Osteocyte (in vitro differentiated cells): Measurements from ENCODE around the gene DOCK2. TPM values are rescaled to one million over a fixed set of nuclear protein-coding genes. Genes with fewer than 3 reads are reported as not detected.

Experiments used
- DNase-seq: peaks from one replicate; pipeline ENCODE4 v3.0.0; 2021; ENCODE audit warnings: mixed read lengths; ENCODE audit not compliant: unreplicated experiment; ENCODE audit errors: extremely low spot score
- H3K27ac Mint-ChIP-seq: one replicate; pipeline ENCODE4 v1.8.0; 2021; ENCODE audit warnings: mild to moderate bottlenecking, mixed read lengths; ENCODE audit not compliant: unreplicated experiment
- H3K27me3 Mint-ChIP-seq: one replicate; pipeline ENCODE4 v1.8.0; 2021; ENCODE audit warnings: mixed read lengths; ENCODE audit not compliant: unreplicated experiment
- H3K36me3 Mint-ChIP-seq: one replicate; pipeline ENCODE4 v1.8.0; 2021; ENCODE audit warnings: mixed read lengths; ENCODE audit not compliant: unreplicated experiment
- H3K4me1 Mint-ChIP-seq: one replicate; pipeline ENCODE4 v1.8.0; 2021; ENCODE audit warnings: mixed read lengths; ENCODE audit not compliant: unreplicated experiment
- H3K4me3 Mint-ChIP-seq: one replicate; pipeline ENCODE4 v1.8.0; 2021; ENCODE audit warnings: mild to moderate bottlenecking, moderate library complexity, mixed read lengths; ENCODE audit not compliant: unreplicated experiment
- H3K9me3 Mint-ChIP-seq: one replicate; pipeline ENCODE4 v1.8.0; 2021; ENCODE audit warnings: mixed read lengths; ENCODE audit not compliant: unreplicated experiment
- total RNA-seq: library from RNA; stranded (reverse); gene quantifications from 2 replicates; pipeline ENCODE4 v1.2.1, GENCODE V29; 2021
- TF ChIP-seq, protein P1 (sequence below): fragments of 200-600 bp; sonication (generic); IDR thresholded peaks from 2 replicates; pipeline ENCODE4 v1.5.0; 2021; ENCODE audit warnings: antibody characterized with exemption, mild to moderate bottlenecking, moderate library complexity

Gene DOCK2
- total RNA-seq, 1 donor from 2014 or later, result 11.6 TPM

DNA sequence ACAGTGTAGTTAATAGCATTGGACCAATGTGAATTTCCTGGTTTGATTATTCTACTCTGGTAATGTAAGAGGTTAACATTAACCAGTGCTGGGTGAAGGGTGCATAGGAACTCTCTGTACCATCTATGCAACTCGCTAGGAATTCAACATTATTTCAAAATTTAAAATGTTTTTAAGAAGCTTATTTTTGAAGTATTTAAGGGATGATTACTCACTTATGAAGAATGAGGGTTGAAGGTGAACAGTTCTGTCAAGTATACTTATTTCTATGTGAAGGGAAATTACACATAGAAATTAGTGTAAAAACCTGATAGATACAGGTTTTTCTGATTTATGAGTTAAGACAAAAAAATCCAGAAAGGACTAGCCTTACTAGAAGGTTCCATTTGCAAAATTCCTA lies 177.4 kb downstream of the DOCK2 start:
- TF ChIP-seq, protein P1, sequence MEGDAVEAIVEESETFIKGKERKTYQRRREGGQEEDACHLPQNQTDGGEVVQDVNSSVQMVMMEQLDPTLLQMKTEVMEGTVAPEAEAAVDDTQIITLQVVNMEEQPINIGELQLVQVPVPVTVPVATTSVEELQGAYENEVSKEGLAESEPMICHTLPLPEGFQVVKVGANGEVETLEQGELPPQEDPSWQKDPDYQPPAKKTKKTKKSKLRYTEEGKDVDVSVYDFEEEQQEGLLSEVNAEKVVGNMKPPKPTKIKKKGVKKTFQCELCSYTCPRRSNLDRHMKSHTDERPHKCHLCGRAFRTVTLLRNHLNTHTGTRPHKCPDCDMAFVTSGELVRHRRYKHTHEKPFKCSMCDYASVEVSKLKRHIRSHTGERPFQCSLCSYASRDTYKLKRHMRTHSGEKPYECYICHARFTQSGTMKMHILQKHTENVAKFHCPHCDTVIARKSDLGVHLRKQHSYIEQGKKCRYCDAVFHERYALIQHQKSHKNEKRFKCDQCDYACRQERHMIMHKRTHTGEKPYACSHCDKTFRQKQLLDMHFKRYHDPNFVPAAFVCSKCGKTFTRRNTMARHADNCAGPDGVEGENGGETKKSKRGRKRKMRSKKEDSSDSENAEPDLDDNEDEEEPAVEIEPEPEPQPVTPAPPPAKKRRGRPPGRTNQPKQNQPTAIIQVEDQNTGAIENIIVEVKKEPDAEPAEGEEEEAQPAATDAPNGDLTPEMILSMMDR, result no peak
- H3K4me3 Mint-ChIP-seq, result no peak overlapping the region
- H3K27ac Mint-ChIP-seq, result no peak overlapping the region

DNA sequence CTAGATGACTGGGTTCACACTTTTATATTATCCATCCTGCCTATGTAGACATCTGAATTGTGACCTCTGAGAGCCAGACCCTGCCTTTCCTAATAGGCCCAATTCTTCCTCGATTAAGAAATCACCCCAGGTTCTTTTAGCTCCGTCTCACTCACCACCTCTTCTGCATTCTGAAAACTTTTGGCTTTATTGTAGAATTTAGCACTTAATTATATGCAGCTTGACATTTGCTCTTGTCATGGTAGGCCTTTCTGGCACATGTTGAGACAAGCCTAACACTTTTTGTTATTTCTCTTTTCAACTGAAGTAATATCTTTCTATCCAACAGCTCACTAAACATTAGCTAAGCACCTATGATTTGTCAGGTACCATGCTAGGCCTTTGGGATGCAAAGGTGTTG lies 180.0 kb downstream of the DOCK2 start:
- Mint-ChIP-seq H3K27ac (no peak overlapping the region), H3K27me3 (no peaks in the 10 kb centered on the region), H3K4me1 (no peaks in the 10 kb centered on the region), H3K9me3 (peaks cover 4% of the 10 kb centered on the region), H3K36me3 (no peaks in the 10 kb centered on the region), H3K4me3 (no peak overlapping the region)
- TF ChIP-seq, protein P1, result no peak
- DNase-seq, result no peak

More for the DNA sequence above, 177.4 kb downstream of the DOCK2 start:
- Mint-ChIP-seq H3K27me3 (no peaks in the 10 kb centered on the region), H3K9me3 (peaks cover 4% of the 10 kb centered on the region), H3K4me1 (no peaks in the 10 kb centered on the region), H3K36me3 (no peaks in the 10 kb centered on the region)
- DNase-seq, result no peak

DNA sequence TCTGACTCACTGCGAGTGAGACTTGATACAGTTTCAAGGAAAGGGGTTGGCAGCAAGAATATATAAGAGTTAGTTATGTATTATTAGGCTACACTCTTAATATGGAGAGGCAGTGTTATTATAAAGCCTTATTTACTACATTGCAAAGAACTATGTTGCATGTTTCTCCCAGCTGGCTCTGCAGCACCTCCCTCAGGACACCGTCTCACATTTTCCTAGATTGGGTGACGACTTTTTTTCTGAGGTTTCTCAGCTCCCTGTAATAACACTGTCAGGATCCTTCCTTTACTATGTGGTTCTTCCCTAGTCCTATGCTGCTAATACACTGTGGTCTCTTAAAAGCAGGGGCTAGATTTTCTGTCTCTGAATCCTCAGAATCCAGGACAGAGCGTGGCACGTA lies 189.5 kb downstream of the DOCK2 start:
- Mint-ChIP-seq H3K27me3 (no peaks in the 10 kb centered on the region), H3K4me3 (no peak overlapping the region), H3K9me3 (no peaks in the 10 kb centered on the region), H3K27ac (no peak overlapping the region), H3K36me3 (no peaks in the 10 kb centered on the region), H3K4me1 (no peaks in the 10 kb centered on the region)
- DNase-seq, result no peak
- TF ChIP-seq, protein P1, result peak; percentile 13

- H3K36me3 Mint-ChIP-seq, result no peaks in the 10 kb centered on the region
- TF ChIP-seq, protein P1, result no peak
- no peak overlapping the region for H3K4me3 Mint-ChIP-seq
- H3K4me1 Mint-ChIP-seq, result no peaks in the 10 kb centered on the region
- DNase-seq, result no peak
- no peaks in the 10 kb centered on the region for H3K9me3 Mint-ChIP-seq
- H3K27ac Mint-ChIP-seq, result no peak overlapping the region
- H3K27me3 Mint-ChIP-seq, result no peaks in the 10 kb centered on the region
Observed at GRCh38 chr5:169827769-169828168, 190.7 kb downstream of the DOCK2 start.

GRCh38 chr5:169828385-169828784 lies 191.3 kb downstream of the DOCK2 start:
- DNase-seq, result no peak
- Mint-ChIP-seq H3K4me3 (no peak overlapping the region), H3K36me3 (no peaks in the 10 kb centered on the region), H3K4me1 (peaks cover 5% of the 10 kb centered on the region), H3K27ac (no peak overlapping the region), H3K9me3 (no peaks in the 10 kb centered on the region), H3K27me3 (no peaks in the 10 kb centered on the region)
- TF ChIP-seq, protein P1, result no peak
